Measurements from ENCODE around the gene RASAL1. TPM values are rescaled to one million over a fixed set of nuclear protein-coding genes. Genes with fewer than 3 reads are reported as not detected.

RASAL1 gene
- total RNA-seq, 4 donors from 2014 or later = not detected

- intact Hi-C loops (cut with DNase I; ENCODE audit: low total_unique reads) (no loop called here), in situ Hi-C loops (cut with MboI; ENCODE audit: low sequenced_read_pairs in 4 of 4) (no loop called here)
- Histone ChIP-seq H3K9me3 (no peaks in the 10 kb centered on the region), H3K27ac (no peak overlapping the region), H3K36me3 (no peaks in the 10 kb centered on the region), H3K4me3 (no peak overlapping the region), H3K4me1 (no peaks in the 10 kb centered on the region), H3K27me3 (peaks cover 11 to 21% (median 17%) of the 10 kb centered on the region in 3 donors)
- DNase-seq (no peak), ATAC-seq (no peak)
- TF ChIP-seq CTCF (IDR thresholded peaks at IDR 0.05 in 4 of 5, conservative IDR thresholded peaks at IDR 0.05 in 1 of 5) = no peak
- TF ChIP-seq POLR2A (IDR thresholded peaks at IDR 0.05) = no peak
Measured at GRCh38 chr12:113077859-113078255, 57.7 kb downstream of the RASAL1 start.

- H3K27ac ChIP-seq = no peak overlapping the region
- ATAC-seq (no peak), DNase-seq (no peak)
- H3K4me3 ChIP-seq = no peak overlapping the region
- H3K27me3 ChIP-seq = peaks cover 11 to 21% (median 17%) of the 10 kb centered on the region in 3 donors
- TF ChIP-seq CTCF (IDR thresholded peaks at IDR 0.05 in 4 of 5, conservative IDR thresholded peaks at IDR 0.05 in 1 of 5) = no peak
- no peak for TF ChIP-seq POLR2A (IDR thresholded peaks at IDR 0.05)
- intact Hi-C loops (cut with DNase I; ENCODE audit: low total_unique reads) (no loop called here), in situ Hi-C loops (cut with MboI; ENCODE audit: low sequenced_read_pairs in 4 of 4) (no loop called here)
- no peaks in the 10 kb centered on the region for H3K36me3 ChIP-seq
- no peaks in the 10 kb centered on the region for H3K9me3 ChIP-seq
- H3K4me1 ChIP-seq = no peaks in the 10 kb centered on the region
Measured at GRCh38 chr12:113077057-113077858, 58.3 kb downstream of the RASAL1 start.

GRCh38 chr12:113075137-113075683, 60.4 kb downstream of the RASAL1 start:
- intact Hi-C loops (cut with DNase I; ENCODE audit: low total_unique reads) (no loop called here), in situ Hi-C loops (cut with MboI; ENCODE audit: low sequenced_read_pairs in 4 of 4) (no loop called here)
- no peaks in the 10 kb centered on the region for H3K4me1 ChIP-seq
- no peak overlapping the region for H3K27ac ChIP-seq
- ATAC-seq (no peak), DNase-seq (no peak)
- no peak for TF ChIP-seq CTCF (IDR thresholded peaks at IDR 0.05 in 4 of 5, conservative IDR thresholded peaks at IDR 0.05 in 1 of 5)
- no peak for TF ChIP-seq POLR2A (IDR thresholded peaks at IDR 0.05)
- H3K27me3 ChIP-seq = peaks cover 11 to 17% (median 16%) of the 10 kb centered on the region in 3 donors
- no peaks in the 10 kb centered on the region for H3K9me3 ChIP-seq
- no peaks in the 10 kb centered on the region for H3K36me3 ChIP-seq
- H3K4me3 ChIP-seq = no peak overlapping the region

GRCh38 chr12:113073586-113073985, 62.0 kb downstream of the RASAL1 start:
- no peak overlapping the region for H3K27ac ChIP-seq
- H3K36me3 ChIP-seq = no peaks in the 10 kb centered on the region
- ATAC-seq (no peak), DNase-seq (no peak)
- no peaks in the 10 kb centered on the region for H3K9me3 ChIP-seq
- TF ChIP-seq POLR2A (IDR thresholded peaks at IDR 0.05) = no peak
- TF ChIP-seq CTCF (IDR thresholded peaks at IDR 0.05 in 4 of 5, conservative IDR thresholded peaks at IDR 0.05 in 1 of 5) = no peak
- no peaks in the 10 kb centered on the region for H3K4me1 ChIP-seq
- intact Hi-C loops (cut with DNase I; ENCODE audit: low total_unique reads) = no loop called here
- no peak overlapping the region for H3K4me3 ChIP-seq
- in situ Hi-C loops (cut with MboI; ENCODE audit: low sequenced_read_pairs in 4 of 4) = no loop called here
- H3K27me3 ChIP-seq = peaks cover 6 to 10% (median 7%) of the 10 kb centered on the region in 3 donors
